Smooth muscle cell (in vitro differentiated cells): ENCODE measurements around the gene SPINDOC. TPM values are rescaled to one million over a fixed set of nuclear protein-coding genes. Genes with fewer than 3 reads are reported as not detected.
A peak's percentile ranks its signal among the peaks of the same experiment; 100 is the strongest.

Experiments used
- DNase-seq: peaks from one replicate; lab custom pipeline; 2025; ENCODE audit not compliant: unreplicated experiment; lab: John Stamatoyannopoulos, UW
- H2AFZ ChIP-seq: fragments of 200-600 bp; sonication (generic); 2 replicates; pipeline ENCODE4 v1.6.0; 2016; ENCODE audit warnings: antibody characterized with exemption, low read depth, mild to moderate bottlenecking
- H3F3A ChIP-seq: fragments of 200-600 bp; sonication (generic); 2 replicates; pipeline ENCODE4 v1.6.0; 2017; ENCODE audit warnings: antibody characterized with exemption, low read depth
- H3K27ac ChIP-seq: fragments of 200-600 bp; sonication (generic); 2 replicates; pipeline ENCODE4 v1.5.1; 2016; ENCODE audit warnings: low read depth, mild to moderate bottlenecking
- H3K27me3 ChIP-seq: fragments of 200-600 bp; sonication (generic); 2 replicates; pipeline ENCODE4 v1.6.1; 2016; ENCODE audit warnings: low read depth, mild to moderate bottlenecking
- H3K36me3 ChIP-seq: fragments of 200-600 bp; sonication (generic); 2 replicates; pipeline ENCODE4 v1.5.1; 2016; ENCODE audit warnings: low read depth
- H3K4me1 ChIP-seq: fragments of 200-600 bp; sonication (generic); 2 replicates; pipeline ENCODE4 v1.5.1; 2016; ENCODE audit warnings: low read depth
- H3K4me2 ChIP-seq: fragments of 200-600 bp; sonication (generic); 2 replicates; pipeline ENCODE4 v1.6.0; 2016; ENCODE audit warnings: mild to moderate bottlenecking
- H3K4me3 ChIP-seq: fragments of 200-600 bp; sonication (generic); 2 replicates; pipeline ENCODE4 v1.5.1; 2016; ENCODE audit warnings: mild to moderate bottlenecking
- H3K79me2 ChIP-seq: fragments of 200-600 bp; sonication (generic); 2 replicates; pipeline ENCODE4 v1.6.0; 2016; ENCODE audit warnings: low read depth, mild to moderate bottlenecking
- H3K9ac ChIP-seq: fragments of 200-600 bp; sonication (generic); 2 replicates; pipeline ENCODE4 v1.6.0; 2016; ENCODE audit warnings: low read depth
- H3K9me3 ChIP-seq: fragments of 200-600 bp; sonication (generic); replicated peaks from 2 replicates; pipeline ENCODE4 v1.5.1; 2016; ENCODE audit warnings: low read depth
- H4K20me1 ChIP-seq: fragments of 200-600 bp; sonication (generic); 2 replicates; pipeline ENCODE4 v1.6.0; 2016; ENCODE audit warnings: low read depth
- CTCF ChIP-seq: fragments of 200-600 bp; sonication (generic); IDR thresholded peaks from 2 replicates; pipeline ENCODE4 v1.5.1; 2017; ENCODE audit warnings: borderline replicate concordance, mild to moderate bottlenecking, antibody characterized with exemption; ENCODE audit not compliant: insufficient read depth, poor library complexity, severe bottlenecking
- WGBS: methylation state at CpG from one replicate; pipeline ENCODE4 v1.1.7; 2016; ENCODE audit warnings: low lambda C conversion rate; 5-methylcytosine and 5-hydroxymethylcytosine counted together
- polyA plus RNA-seq: library from polyadenylated mRNA; unstranded; fragments of >200 nt; fragmentation: Nextera tagmentation; extraction: Ambion mirVana; gene quantifications from 2 replicates; pipeline ENCODE4 v1.2.1, GENCODE V29; 2016
- total RNA-seq: library from RNA; depleted of rRNA; stranded (reverse); fragments of >200 nt; gene quantifications from 2 replicates; pipeline ENCODE4 v1.2.3, GENCODE V29; 2014

SPINDOC gene
- total and polyA plus RNA-seq, 2 experiments from 2014 or later = 13.6 to 13.7 TPM

- no peak for TF ChIP-seq CTCF
- Histone ChIP-seq H3K9ac (peak overlapping the region; percentile 82), H3K9me3 (no peaks in the 10 kb centered on the region), H3K4me1 (peaks cover 22% of the 10 kb centered on the region), H3K4me2 (peak overlapping the region; percentile 99), H3K4me3 (peak overlapping the region; percentile 66), H3K36me3 (no peaks in the 10 kb centered on the region), H3K27ac (peak overlapping the region; percentile 24), H3K27me3 (no peaks in the 10 kb centered on the region), H3K79me2 (peaks cover 41% of the 10 kb centered on the region), H4K20me1 (peaks cover 50% of the 10 kb centered on the region), H3F3A (no peaks in the 10 kb centered on the region), H2AFZ (no peak overlapping the region)
- WGBS = 4% methylated on average over 7 of the region's 7 CpGs
- DNase-seq = no peak
Measured at GRCh38 chr11:63814383-63814736, 1.1 kb downstream of the SPINDOC start.

- peaks cover 41% of the 10 kb centered on the region for H3K79me2 ChIP-seq
- H4K20me1 ChIP-seq = peaks cover 57% of the 10 kb centered on the region
- DNase-seq = no peak
- no peak overlapping the region for H3K4me2 ChIP-seq
- H3K36me3 ChIP-seq = no peaks in the 10 kb centered on the region
- no peak overlapping the region for H2AFZ ChIP-seq
- H3K27ac ChIP-seq = no peak overlapping the region
- H3K9ac ChIP-seq = no peak overlapping the region
- TF ChIP-seq CTCF = no peak
- H3K4me3 ChIP-seq = no peak overlapping the region
- H3F3A ChIP-seq = no peaks in the 10 kb centered on the region
- H3K27me3 ChIP-seq = no peaks in the 10 kb centered on the region
- no peaks in the 10 kb centered on the region for H3K9me3 ChIP-seq
- 96% methylated on average over 6 of the region's 6 CpGs for WGBS
- H3K4me1 ChIP-seq = peaks cover 22% of the 10 kb centered on the region
Measured at GRCh38 chr11:63816166-63816565, 2.9 kb downstream of the SPINDOC start.

GRCh38 chr11:63816732-63817131, 3.5 kb downstream of the SPINDOC start:
- Histone ChIP-seq H3K4me1 (peaks cover 20% of the 10 kb centered on the region), H4K20me1 (peaks cover 62% of the 10 kb centered on the region), H2AFZ (no peak overlapping the region), H3K79me2 (peaks cover 41% of the 10 kb centered on the region), H3K27ac (no peak overlapping the region), H3K9ac (no peak overlapping the region), H3K9me3 (no peaks in the 10 kb centered on the region), H3K4me3 (no peak overlapping the region), H3F3A (no peaks in the 10 kb centered on the region), H3K27me3 (no peaks in the 10 kb centered on the region), H3K4me2 (no peak overlapping the region), H3K36me3 (no peaks in the 10 kb centered on the region)
- no peak for DNase-seq
- no peak for TF ChIP-seq CTCF
- 97% methylated on average over 3 of the region's 3 CpGs for WGBS

GRCh38 chr11:63817758-63818498, 4.7 kb downstream of the SPINDOC start:
- TF ChIP-seq CTCF = no peak
- no peak overlapping the region for H3K4me3 ChIP-seq
- DNase-seq = no peak

More at GRCh38 chr11:63817758-63818498, 4.7 kb downstream of the SPINDOC start:
- no peak overlapping the region for H3K9ac ChIP-seq
- no peaks in the 10 kb centered on the region for H3K9me3 ChIP-seq
- no peak overlapping the region for H2AFZ ChIP-seq
- peaks cover 11% of the 10 kb centered on the region for H3K4me1 ChIP-seq
- H3K79me2 ChIP-seq = peaks cover 41% of the 10 kb centered on the region
- H3K27ac ChIP-seq = no peak overlapping the region
- no peaks in the 10 kb centered on the region for H3F3A ChIP-seq
- H3K4me2 ChIP-seq = no peak overlapping the region
- H3K36me3 ChIP-seq = no peaks in the 10 kb centered on the region
- 93% methylated on average over 27 of the region's 27 CpGs for WGBS
- peaks cover 74% of the 10 kb centered on the region for H4K20me1 ChIP-seq
- no peaks in the 10 kb centered on the region for H3K27me3 ChIP-seq
